ENCODE results near the gene MSL2.

DNA sequence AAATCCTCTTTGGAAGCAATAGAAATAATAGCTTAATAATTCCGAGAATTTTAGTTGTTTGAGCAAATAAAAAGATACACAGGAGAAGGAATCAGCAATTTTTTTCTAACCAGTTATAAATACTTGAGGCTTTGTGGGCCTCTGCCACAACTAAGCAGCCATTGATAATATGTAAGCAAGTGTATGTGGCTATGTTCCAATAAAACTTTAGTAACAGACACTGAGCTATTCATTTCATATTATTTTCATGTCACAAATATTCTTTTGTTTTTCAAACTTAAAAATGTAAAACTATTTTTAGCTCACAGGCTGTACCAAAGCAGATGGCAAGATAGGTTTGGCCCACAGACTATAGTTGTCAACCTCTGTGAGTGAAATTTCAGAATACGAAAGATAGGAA, 85.7 kb downstream of the MSL2 start:
- TF ChIP-seq EZH2 (IDR thresholded peaks at IDR 0.05) (no peak), POLR2AphosphoS5 (IDR thresholded peaks at IDR 0.05; ENCODE audit: borderline replicate concordance, low read depth, low read length) (no peak), FOXP2 (optimal IDR thresholded peaks at IDR 0.05; ENCODE audit: control extremely low read depth, extremely low read length, insufficient read depth) (no peak)
